GM19372 (cell line): Measurements from ENCODE around the gene WASHC2C.
"Not testable (repeated sequence)": the region's sequence is repeated elsewhere in the genome, so short reads cannot be mapped to it uniquely, and the experiment has no call there.

Experiments
- ATAC-seq: cut with Tn5 transposase; IDR thresholded peaks from one replicate; pipeline ENCODE4 v1.9.1; 2021; ENCODE audit warnings: mild to moderate bottlenecking, low read depth, moderate library complexity; ENCODE audit not compliant: unreplicated experiment

The WASHC2C gene

GRCh38 chr10:45768334-45768733, 41.3 kb downstream of the WASHC2C start:
- ATAC-seq, result not testable (repeated sequence)

GRCh38 chr10:45771757-45772461, 44.8 kb downstream of the WASHC2C start:
- not testable (repeated sequence) for ATAC-seq

DNA sequence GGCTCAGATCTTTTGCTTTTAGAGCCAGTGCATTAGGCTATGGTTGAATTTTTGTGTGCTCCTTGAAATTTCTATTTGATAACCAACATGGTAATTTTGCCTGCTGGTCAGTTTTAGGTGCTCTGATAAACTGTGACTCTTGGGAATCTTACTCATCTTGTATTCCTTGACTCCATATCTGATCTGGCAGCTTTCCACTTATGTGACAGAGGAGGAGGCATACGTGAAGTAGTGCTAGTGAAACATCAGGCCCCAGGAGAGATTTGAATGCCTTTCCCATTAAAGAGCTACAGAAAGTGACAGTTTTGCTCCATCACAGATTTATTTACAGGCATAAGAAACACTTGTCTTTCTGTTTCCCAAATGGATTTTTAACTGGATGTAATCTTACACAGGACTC, 59.2 kb downstream of the WASHC2C start:
- not testable (repeated sequence) for ATAC-seq

DNA sequence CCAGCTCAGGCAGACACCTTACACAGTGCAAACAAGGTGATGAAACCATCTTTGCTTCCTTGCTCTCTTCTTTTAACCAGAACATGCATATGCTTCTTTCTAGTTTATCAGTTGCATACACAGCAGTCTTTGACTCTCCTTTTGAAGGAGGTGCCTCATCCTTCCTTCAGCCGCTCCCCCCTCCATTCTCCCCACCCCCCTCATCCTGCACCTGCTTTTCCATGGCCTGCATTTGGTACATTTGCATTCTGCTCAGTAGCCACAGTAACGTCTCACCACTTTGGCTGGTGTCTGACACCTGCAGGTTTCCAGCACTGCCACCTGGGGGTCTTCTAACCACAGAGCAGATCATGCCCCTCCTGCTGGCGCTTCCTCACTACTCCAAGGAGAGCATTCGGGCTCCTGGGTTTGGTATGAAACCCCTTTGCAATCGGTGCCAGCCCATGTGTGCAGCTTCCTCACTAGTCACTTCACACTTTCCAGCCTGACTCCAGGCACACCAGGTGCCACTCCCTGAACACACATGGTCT, 60.2 kb downstream of the WASHC2C start:
- not testable (repeated sequence) for ATAC-seq

DNA sequence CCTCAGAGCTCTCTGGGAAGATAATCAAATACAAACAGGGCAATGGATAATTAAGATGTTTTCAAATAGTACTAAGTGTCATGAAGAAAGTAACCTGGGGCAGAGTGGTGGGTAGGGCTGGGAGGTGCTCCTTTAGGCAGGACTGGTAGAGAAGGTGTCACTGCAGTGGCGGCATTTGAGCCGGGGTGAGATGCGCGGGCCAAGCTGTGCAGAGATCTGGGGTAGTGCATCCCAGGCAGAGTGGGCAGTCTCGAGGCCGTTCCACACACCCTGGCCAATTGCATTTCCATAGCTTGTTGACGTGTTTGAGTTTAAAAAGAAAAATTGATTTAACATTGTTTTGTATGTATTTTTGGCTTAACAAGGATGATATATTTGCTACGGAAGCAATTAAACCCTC, 62.9 kb downstream of the WASHC2C start:
- ATAC-seq, result not testable (repeated sequence)

DNA sequence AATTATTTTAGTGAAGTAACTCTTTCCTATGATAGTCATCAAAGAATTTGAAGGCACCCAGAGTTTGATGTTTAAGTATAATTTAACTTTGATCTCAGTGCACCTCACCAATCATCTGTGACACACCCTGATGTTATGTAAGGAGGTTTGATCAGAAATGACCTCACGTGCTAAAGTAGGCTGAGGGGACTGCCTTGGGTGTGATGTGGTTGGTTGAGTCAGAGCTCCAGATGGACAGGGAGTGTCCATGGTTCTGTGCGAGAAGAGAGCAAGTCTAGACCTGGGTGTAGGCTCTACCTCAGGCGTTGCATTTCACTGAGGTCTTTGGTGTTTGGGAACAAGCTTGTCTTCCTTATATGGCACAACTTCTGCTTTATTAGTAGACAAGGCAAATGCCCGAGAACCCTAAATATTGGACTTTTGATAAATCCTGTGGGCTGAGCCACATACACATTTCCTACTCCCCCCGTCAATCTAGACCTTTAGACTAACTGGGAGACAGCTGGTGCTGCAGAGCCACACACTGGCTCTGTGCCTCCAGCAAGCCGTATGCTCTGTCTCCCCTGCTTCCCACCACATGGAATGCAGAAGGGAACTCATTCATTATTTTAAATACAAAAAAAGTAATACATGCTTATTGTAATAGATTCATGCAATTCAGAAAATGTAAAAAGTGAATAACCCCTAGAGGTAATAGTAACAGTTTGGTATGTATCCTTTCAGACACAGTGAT, 63.8 kb downstream of the WASHC2C start:
- not testable (repeated sequence) for ATAC-seq

DNA sequence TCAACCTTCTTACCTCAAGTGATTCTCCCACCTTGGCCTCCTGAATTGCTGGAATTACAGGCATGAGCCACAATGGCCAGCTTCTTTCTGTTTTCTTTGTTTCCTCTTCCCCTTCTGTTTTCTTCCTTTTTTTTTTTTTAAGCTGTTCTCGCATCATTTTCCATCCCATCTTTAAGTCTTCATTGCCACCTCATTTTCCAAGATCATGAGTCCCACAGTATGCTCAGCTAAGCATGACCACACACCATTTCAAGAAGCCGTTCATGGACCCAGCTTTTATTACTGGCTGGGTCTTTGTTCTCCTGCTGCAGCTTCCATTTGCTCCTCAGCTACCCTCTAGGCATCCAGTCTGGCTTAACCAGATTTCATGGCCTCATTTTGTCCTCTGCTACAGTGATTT, 67.7 kb downstream of the WASHC2C start:
- ATAC-seq, result not testable (repeated sequence)

GRCh38 chr10:45803060-45804010, 76.3 kb downstream of the WASHC2C start:
- not testable (repeated sequence) for ATAC-seq

DNA sequence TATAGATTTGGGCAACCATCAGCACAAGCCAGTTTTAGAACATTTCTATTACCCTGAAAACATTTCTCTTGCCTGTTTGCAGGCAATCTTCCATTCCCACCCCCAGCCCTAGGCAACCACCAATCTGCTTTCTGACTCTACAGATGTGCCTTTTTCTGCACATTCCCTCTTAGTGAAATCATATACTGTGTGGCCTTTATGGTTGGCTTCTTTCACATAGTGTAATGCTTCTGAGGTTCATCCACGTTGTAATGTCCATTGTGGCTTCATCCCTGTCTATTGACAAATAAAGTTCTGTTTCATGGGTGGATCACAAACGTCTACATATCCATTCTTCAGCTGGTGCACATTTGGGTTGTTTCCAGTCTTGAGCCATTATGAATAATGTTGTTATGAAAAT, 77.9 kb downstream of the WASHC2C start:
- ATAC-seq, result not testable (repeated sequence)

GRCh38 chr10:45809837-45810236, 82.8 kb downstream of the WASHC2C start:
- no peak for ATAC-seq

DNA sequence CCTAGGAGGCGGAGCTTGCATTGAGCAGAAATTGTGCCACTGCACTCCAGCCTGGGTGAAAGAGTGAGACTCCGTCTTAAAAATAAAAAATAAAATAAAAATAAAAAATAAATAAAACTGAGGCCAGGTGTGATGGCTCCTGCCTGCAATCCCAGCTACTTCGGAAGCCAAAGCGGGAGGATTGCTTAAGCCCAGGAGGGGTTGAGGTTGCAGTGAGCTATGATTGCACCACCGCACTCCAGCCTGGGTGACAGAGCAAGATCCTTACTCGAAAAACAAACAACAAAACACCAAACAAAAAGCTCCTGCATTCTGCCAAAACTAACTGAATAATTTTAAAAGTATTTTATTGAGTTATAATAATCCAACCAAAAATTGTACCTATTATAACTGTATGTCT, 84.0 kb downstream of the WASHC2C start:
- ATAC-seq, result no peak

GRCh38 chr10:45812959-45813358, 85.9 kb downstream of the WASHC2C start:
- not testable (repeated sequence) for ATAC-seq

DNA sequence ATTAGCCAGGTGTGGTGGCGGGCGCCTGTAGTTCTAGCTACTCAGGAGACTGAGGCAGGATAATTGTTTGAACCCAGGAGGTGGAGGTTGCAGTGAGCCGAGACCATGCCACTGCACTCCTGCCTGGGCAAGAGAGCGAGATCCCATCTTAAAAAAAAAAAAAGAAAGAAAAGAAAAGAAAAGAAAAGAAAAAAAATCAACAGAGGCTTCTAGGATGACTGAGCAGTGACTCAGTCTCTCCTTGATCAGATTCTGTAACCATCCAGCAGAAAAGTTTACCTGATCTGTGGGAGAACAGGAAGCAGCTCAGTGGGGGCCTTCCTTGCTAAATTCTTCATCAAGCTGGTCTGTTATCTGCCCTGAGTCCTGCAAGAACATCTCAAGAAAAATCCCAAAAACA, 87.1 kb downstream of the WASHC2C start:
- not testable (repeated sequence) for ATAC-seq

- ATAC-seq, result no peak
These were observed 90.2 kb downstream of the WASHC2C start for GRCh38 chr10:45817130-45817859.

GRCh38 chr10:45817912-45818311, 90.8 kb downstream of the WASHC2C start:
- no peak for ATAC-seq

DNA sequence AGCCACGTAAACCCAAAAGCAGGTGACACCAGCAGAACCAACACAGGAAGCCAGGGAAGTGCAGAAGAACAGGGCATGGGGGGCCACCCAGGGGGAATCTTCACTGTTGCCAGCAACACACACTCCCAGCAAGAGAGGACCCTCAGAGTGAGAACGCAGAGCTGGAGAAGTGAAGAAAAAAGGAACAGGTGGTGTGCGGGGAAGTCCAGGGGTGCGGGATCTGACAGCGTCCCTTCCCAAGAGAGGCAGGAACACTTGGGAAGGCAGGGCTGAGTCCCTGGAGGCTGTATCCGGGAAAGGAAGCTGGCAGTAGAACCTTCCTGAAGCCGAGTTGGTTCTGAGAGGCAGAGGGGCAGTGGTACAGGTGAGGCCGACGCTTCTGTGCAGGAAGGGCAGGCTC, 92.5 kb downstream of the WASHC2C start:
- no peak for ATAC-seq

DNA sequence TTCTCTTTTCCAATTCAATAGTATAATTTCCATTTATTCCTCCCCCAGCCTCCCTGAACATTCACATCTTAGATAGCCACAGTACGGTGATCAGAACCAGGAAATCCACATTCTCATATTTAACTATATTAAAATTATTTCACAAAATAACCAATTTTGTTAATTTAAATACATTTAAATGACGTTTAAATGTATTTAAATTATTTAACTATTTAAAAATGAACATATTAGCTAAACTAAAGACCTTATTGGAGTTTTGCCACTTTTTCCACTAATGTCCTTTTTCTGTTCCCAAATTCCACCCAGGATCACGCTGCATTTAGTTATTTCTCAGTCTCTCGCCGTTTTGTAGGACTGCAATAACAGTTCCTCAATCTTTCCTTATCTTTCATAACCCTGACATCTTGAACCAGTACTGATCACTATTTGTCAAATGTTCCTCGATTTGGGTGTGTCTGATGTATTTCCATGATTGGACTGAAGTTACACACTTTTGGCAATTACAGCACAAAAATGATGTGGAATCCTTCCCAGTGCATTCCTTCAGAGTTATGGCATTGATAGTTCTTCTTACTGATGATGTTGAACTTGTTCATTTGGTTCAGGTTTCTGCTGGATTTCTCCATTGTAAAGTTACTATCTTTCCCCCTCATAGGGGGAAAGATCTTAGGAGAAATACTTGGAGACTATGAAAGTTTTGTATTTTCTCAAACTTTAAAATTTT, 93.2 kb downstream of the WASHC2C start:
- ATAC-seq, result not testable (repeated sequence)

DNA sequence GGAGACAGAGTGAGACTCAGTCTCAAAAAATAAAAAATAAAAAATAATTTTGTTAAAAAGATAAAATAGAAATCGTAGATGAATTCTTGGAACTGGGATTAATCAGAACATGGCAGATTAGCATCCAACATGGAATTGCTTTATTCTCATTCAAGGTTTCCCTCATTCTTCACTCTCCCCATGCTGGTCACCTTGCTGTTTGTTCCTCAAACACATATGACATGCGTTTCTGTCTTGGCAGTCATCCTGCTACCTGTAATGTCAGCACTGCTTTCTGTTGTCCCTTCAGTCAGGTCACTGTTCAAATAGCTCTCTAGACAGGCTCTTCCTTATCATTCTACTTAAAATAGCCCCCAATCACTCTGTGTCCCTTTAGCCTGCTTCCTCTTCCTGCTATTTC, 95.9 kb downstream of the WASHC2C start:
- not testable (repeated sequence) for ATAC-seq
